Activated T-helper 1 cell treated with Interleukin-2 at 50 U/mL for 16 hours (primary cell): Measurements from ENCODE around the gene SEC23B.
A peak's percentile ranks its signal among the peaks of the same experiment; 100 is the strongest.
"Not testable (repeated sequence)": the region's sequence is repeated elsewhere in the genome, so short reads cannot be mapped to it uniquely, and the experiment has no call there.

Experiments
- DNase-seq: peaks from one replicate; pipeline ENCODE4 v3.0.0-alpha.2; 2020; ENCODE audit warnings: low read depth

The SEC23B gene

DNA sequence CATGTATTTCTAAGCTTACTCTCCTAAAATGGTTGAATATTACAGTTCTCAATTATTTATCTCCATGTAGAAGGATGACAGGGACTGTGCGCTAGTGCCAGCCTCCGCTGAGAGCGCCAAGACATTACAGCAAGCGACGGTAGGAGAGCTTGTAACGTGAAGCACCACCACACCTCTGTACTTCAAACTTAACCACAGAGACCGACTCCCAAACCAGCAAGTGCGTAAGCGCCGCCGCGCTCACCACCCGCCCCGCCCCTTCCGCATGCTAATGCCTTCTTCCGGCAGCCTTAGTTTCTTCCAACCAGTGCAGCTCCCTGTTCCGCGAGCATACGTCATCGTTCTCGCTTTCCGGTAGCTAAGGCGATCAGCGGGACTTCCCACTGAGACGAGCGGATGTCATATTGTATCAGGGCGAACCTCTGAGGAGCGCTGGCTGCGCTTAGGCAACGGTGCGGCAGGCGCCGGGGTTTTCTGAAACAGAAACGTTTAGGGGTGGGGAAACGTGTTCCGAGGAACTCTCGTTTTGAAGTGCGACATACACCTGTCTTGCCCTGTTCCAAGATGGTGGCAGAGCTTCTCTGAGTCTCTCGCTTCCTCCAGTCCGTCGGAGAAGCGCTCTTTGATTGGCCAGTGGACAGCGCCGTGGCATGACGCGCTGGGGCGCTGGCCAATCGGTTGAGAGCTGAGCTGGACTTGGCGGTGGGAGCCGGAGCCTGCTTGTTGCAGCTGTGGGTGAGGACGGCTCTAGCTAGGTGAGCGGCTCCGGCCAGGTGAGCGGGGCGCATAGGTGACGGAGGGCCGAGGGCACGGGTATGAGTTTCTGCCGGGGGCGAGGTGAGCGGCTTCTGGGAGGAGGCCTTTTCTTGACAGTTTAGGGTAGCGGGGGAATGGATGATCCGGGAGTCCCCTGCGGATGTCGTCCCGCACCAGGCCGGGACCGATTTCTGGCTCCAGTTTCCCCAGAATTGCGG lies at the start of gene SEC23B:
Gene SEC23B, plus strand, starts transcription at position 723 of the 974 bp plus-strand sequence. CDS start 2,896 bp downstream, outside the sequence.
- peak; percentile 95 for DNase-seq

DNA sequence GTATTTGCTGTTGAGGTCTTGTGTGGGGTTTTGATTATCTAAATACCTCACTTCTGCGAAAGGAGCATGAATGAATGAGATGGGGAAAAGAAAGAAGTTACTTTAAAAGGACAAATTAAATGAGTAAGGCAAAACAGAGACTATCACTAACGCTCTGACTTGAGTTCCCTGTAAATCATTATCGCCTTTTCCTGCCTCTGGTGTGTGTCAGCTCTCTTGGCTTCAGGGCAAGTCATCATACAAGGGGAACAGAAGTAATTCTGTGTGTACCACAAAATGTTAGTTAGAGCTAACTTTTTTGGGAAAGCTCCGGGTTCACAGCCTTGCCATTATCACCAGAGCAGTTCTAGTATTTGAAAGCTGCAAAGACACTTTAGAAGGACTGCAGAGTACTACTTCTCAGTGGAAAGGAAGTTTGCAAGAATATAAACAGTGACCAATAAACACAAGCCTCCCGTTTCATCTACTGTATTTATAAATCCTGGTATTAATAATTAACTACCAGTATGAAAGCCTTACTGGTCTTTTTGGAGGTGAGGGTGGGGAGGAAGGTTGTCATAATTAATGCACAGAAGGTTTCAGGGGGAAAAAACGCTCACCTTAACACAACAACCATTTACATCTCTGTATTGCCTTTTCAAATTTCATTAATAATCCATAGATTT lies 42.1 kb upstream of the SEC23B start:
- DNase-seq: no peak

DNA sequence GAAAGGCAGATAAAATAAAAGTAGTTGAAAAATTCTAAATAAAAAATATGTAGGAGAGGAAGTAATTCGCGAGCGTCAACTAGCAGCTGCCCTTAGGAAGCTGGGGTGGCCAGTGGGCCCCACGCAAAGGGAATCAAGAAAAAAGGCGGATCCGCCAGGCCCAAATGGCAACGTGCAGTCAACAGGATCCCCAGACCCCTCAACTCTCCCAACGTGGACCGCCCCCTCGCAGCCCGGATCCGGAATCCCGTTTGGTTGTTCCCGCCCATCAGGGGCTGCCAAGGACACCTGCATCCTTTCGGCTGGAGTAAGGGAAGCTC lies 41.2 kb upstream of the SEC23B start:
- no peak for DNase-seq

DNA sequence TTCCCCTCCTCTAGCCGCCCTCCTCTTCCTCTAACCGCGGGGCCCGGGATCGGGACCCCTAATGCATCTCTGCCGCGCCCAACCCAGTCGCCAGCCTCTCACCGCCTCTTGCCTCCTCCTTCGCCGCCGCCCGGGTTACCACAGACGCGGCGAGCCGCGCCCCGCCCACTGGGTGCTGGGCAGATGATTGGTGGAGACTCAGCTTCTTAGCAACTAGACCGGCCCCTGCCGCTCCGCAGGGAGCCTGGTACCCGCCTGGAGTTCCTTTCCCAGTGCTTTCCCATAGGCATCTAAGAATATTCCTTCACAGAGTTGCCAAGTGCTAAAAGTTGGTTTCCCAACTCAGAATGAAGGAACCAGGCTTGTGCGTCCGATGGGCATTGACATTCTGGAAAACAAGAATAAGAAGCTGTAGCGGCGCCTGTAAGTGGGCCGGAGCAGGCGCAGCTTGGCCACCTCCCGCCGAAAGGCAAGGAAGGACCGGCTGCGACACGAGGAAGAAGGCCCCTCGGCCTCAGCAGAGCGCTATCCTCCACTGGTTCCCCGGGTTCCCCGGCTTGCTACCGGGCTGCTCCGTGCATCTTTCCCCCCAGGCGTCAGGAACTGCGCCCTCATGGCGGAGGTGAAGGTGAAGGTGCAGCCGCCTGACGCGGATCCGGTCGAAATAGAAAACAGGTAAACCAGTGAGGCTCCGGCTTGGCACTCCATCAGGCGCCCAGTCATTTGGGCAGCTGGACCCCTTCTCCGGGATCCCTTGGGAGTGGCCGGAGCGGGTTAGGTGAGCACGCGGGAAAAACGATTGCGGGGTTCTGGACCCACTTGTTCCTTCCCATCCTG lies 40.6 kb upstream of the SEC23B start, which contains the start of the genes DZANK1 and POLR3F:
Gene DZANK1, minus strand, starts transcription at position 137 of the 837 bp plus-strand sequence. CDS start 1,672 bp downstream, outside the sequence.
Gene POLR3F, plus strand, starts transcription at position 497 of the 837 bp plus-strand sequence. Its CDS starts 117 bp downstream, at position 614.
- peak; percentile 86 for DNase-seq

DNA sequence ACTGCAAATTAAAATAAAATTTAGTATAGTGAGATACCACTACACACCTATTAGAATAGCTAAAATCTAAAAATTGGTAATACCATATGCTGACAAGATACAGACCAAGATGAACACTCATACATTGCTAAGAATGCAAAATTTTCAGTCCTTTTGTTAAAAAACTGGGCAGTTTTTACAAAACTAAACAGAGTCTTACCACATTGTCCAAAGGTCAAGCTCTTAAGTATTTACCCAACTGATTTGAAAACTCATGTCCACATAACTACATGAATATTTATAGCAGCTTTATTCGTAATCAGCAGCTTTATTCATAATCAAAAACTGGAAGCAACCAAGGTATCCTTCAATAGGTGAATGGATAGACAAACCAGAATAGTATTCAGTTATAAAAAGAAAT lies 30.5 kb upstream of the SEC23B start:
- DNase-seq: no peak

DNA sequence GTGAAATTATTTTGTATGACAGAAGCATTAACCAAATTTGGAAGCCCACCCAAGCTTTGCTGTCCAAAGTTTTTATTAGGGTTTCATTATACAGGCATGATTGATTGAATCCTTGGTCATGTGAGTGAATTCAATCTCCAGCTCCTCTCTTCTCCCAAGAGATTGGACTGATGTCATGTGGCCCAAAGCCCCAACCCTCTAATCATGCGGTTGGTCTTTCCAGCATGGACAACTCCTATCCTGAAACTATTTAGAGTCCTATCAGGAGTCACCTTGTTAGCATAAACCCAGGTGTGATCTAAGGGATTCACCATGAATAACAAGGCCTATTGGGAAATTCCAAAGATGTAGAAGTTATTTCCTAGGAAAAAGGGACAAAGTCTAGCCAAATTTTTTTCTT lies 29.9 kb upstream of the SEC23B start:
- no peak for DNase-seq

DNA sequence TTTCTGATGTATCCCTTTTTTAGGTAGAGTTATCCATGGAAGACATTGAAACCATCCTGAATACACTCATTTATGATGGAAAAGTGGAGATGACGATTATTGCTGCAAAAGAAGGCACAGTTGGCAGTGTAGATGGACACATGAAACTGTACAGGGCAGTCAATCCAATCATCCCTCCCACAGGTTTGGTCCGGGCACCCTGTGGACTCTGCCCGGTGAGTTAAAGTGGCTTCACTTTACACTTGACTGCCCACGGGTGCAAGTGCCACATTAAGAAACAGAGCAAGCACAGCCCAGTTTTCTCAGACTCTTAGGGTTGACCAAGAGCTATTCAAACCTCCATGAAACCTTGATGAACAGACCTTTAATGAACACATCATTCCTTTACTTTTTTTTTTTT lies 26.1 kb upstream of the SEC23B start:
- no peak for DNase-seq

DNA sequence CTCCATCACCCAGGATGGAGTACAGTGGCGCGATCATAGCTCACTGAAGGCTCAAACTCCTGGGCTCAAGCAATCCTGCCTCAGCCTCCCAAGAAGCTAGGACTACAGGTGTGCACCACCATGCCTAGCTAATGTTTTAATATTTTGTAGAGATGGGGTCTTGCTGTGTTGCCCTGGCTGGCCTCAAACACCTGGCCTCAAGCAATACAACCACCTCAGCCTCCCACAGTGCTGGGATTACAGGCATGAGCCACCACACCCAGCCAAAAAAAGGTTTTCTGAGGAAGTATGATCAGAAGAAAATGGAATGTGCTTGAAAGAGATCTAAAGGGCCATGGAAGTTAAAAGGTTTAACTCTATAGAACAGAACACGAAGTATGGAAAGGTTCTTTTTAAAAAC lies 19.4 kb upstream of the SEC23B start:
- DNase-seq: no peak

DNA sequence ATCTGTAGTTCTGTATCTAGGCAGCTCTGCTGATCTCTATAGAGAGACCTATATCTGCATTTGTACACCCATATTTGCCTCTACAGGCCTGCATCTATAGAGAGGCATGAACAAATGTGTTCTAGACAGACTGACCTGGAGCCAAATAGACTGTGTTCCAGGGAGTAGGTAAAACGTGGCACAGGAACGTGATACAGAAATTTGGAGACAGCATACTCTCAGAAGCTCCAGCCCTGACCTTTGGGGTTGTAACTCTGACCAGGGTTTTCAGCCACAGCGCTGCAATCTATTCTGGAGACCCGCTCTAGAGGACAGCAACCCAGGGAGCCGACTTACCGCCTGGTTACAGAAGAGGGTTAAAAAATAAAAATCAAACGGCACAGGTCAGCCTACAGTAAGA lies 11.7 kb upstream of the SEC23B start:
- DNase-seq: no peak

DNA sequence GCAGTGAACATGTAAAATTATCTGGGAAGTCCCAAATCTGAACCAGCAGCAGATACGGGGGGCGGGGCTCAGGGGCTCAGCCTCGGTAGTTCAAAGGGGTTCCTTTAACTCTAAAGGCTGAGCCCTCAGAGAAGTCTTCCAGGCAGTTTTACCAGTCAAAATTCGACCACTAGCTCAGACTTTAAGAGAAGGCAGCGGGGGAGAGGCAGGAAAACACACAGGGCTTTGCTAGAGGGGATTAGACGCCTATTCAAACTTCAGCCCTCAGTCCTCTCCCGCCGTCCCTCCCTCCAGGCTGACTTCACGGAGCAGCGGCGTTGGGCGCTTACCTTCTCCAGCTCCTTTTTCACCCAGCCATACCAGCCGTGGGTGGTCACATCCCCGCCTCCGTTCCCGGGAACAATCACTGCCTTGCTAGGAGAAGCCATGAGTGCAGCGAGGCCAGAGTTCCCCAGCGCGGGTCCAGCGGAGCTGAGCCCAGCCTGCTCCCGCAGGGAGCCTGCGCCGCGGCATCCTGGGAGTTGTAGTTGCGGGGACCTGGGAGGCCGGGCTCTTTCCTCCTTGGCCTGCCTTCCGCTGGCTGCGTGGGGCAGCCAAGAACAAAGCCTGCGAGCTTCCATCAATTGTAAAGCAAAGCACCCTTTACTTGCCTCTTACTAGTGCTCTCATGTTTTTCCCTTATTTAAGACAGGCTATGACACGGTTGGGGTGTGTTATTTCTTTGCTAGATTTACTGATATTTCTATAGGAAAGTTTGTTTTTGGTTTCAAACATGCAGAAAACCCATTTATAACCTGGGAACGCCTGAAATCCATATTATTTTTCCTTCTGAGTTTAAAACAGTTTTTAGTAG lies 10.8 kb upstream of the SEC23B start, which contains the start of gene RBBP9:
Gene RBBP9, minus strand, starts transcription at position 486 of the 853 bp plus-strand sequence. Its CDS starts 58 bp downstream, at position 428.
- DNase-seq: peak; percentile 58

DNA sequence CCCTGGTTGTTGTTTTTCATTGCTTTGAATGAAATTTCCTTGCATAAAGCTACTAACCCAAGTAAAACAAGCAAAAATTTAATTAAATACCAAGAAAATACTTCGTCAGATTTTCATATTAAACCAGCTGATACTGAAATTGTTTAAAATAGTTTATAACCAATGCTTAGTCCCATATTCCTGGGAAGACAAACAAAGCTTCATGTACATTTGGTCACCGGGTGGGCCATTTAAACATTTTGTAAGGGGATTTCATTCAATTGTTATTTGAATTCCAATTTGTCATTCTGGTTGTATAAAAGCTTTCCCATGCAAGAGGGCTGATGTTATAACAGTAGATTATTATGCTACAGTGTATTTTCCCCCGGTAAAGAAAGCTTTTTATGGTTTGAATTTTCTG lies 10.1 kb upstream of the SEC23B start:
- DNase-seq: no peak

DNA sequence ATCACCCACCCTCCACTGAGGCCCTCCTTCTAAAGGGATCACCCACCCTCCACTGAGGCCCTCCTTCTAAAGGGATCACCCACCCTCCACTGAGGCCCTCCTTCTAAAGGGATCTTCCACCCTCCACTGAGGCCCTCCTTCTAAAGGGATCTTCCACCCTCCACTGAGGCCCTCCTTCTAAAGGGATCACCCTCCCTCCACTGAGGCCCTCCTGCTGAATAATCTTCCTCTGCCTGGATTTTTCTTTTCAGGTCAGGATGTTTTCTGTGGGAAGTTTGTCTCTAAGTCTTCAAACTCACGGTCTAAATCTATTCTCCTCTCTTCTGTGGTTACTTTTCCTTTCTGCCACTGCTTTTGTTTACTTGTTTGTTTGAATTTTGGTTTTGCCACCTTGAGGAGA lies 6.1 kb upstream of the SEC23B start:
- not testable (repeated sequence) for DNase-seq

DNA sequence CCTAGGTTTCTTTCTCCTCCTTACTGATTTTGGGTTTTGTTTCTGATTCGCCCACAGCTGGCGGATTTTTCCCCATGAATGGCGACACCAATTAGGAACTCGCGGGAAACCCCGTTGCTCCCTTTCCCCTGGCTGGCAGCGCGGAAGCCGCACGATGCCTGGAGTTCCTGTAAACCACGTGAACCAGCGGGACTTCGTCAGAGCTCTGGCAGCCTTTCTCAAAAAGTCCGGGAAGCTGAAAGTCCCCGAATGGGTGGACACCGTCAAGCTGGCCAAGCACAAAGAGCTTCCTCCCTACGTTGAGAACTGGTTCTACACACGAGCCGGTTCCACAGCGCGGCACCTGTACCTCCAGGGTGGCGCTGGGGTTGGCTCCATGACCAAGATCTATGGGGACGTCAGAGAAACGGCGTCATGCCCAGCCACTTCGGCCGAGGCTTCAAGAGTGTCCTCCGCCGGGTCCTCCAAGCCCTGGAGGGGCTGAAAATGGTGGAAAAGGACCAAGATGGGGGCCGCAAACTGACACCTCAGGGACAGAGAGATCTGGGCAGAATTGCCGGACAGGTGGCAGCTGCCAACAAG lies 3.2 kb upstream of the SEC23B start:
- DNase-seq: no peak

DNA sequence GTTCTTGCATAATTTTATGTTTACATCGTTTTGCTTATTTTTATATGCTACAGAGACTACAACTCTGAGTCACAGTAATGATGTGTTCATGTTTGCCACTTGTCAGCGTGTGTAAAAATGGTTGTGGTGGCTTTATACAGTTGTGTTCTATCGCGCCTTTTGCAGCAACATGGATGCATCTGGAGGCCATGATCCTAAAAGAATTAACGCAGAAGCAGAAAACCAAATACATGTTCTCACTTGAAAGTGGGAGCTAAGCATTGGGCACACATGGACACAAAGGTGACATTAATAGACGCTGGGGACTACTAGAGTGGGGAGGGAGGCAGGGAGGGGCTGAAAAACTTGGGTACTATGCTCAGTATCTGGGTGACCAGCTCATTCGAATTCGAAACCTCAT lies 996 bp upstream of the SEC23B start:
- no peak for DNase-seq

DNA sequence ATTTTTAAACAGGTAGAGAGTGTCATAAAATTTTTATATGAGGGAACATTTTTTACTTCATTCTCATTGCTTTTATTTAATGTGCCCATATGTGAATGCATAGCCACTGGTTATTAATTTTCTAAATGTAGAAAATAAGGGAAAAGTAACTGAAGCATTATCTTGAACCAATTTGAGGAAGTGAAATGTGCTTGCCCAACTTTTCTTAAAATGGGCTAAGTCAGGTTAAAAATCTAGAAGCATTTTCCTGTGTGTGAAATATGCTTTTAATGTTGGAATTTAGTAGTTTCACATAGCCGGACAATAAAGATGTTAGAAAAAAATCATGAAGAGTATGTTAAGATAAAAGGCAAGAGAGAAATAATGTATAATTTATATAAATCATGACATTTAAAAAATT lies 3.8 kb downstream of the SEC23B start:
- DNase-seq: no peak

DNA sequence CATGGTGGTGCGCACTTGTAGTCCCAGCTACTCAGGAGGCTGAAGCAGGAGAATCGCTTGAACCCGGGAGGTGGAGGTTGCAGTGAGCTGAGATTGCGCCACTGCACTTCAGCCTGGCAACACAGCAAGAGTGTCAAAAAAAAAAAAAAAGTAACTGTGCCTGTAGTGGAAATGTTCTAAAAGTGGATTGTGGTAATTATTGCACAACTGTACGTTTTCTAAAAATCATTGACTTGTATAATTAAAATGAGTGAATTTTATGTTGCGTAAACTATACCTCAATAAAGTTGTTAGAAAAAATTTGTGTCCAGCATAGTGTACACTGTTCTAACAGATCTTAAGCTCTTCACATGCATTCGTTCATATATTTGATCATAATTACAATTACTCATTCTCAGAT lies 5.5 kb downstream of the SEC23B start:
- no peak for DNase-seq

DNA sequence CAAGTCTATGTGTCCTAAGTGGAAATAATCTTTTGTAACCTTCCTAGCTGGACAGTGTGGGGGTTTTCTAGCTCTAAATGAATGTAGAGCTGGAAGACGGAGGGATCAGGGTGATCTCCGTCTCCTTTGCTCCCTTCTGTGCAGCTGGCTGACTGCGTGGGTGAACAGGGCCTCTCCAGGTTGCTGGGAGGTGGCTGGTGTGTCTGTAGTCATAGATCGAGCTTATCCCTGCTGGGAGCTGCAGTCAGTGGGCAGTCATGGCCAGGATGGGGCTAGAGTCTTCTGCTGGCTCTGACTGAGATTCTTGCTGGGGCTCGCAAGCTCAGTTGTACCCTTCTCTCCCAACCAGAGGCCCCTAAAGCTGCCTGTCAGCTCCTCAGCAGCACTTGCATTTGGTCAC lies 6.4 kb downstream of the SEC23B start:
- no peak for DNase-seq

DNA sequence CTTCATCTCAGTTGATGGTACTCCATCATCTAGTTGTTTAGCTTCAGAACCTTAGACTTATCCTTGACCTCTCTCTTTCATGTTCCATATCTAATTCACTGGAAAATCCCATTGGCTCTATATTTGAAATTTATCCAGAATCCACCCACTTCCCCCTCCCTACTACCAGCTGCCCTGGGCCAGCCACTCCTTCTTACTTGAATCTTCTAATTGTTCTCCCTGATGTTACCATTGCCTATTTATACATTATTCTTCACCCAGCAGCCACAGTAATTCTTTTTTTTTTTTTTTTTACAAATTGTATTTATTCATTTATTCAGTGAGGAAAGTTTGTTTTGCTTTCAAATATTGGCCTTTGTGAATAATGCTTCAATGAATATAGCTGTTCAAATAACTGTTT lies 8.2 kb downstream of the SEC23B start:
- DNase-seq: no peak

DNA sequence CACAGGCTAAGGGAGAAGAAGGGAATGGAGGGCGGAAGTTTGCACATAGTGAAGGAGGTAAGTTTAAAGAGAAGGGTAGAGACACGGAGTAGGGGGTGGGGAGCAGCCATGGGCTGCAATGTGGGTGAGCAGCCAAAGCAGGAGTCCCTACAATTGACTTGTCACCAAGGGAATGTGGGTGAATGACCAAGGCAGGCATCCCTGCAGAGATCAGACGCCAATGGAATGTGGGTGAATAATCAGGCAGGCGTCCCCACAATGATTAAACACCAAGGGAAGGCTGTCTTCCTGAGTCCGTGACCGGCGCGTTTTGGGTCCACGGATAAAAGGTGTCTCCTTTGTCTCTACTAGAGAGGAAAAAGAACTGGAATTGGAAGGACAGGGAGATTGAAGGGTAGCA lies 14.3 kb downstream of the SEC23B start:
- not testable (repeated sequence) for DNase-seq

DNA sequence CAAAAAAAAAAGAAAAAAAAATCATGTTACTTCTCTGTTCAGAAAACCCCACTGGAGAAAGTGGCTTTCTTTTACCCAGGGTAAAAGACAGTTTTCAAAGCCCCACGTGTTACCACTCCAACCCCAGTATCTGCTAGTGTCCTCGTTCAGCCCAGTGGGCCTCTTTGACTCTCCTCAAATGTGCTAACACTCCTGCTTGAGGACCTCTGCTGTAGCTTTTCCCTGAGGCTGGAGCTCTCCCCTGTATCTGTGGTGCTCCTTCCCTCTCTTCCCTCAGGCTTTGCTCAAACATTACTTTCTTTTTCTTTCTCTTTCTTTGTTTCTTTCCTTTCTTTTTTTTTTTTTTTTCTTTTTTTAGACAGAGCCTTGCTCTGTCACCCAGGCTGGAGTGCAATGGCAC lies 15.3 kb downstream of the SEC23B start:
- no peak for DNase-seq

DNA sequence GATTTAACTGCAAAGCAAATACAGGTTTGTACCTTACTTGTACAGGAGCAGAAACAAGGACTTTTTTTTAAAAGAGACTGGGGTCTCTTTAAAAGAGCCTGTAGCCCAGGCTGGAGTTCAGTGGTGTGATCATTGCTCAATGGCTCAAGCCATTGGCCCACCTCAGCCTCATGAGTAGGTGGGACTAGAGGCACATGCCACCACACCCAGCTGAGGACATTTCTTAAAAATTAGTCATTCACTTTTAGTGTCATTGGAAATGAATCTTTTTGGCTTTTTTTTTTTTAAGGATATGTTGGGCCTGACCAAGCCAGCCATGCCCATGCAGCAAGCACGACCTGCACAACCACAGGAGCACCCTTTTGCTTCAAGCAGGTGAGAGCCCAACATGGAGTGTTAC lies 16.9 kb downstream of the SEC23B start:
- no peak for DNase-seq
